Measurements from ENCODE around the gene PLCB1.

DNA sequence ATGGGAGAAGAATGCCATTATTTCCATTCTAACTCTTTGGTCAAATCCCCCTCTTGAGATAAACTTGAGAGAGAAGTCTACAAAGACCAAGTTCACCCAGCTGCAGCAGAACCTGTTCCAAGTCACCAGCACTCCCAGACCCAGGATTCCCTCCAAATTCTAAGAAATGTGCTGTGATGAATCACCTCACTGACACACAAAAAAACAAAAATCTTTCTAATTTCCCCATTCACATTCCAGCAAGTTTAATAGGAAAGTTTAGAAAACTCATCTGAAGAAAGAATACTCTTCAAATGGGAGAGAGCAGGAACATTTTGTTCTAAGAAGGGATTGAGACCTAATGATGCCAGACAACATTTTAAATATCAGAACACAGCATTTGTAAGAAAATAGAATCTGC is 723.2 kb downstream of the PLCB1 start:
- TF ChIP-seq, protein P1, sequence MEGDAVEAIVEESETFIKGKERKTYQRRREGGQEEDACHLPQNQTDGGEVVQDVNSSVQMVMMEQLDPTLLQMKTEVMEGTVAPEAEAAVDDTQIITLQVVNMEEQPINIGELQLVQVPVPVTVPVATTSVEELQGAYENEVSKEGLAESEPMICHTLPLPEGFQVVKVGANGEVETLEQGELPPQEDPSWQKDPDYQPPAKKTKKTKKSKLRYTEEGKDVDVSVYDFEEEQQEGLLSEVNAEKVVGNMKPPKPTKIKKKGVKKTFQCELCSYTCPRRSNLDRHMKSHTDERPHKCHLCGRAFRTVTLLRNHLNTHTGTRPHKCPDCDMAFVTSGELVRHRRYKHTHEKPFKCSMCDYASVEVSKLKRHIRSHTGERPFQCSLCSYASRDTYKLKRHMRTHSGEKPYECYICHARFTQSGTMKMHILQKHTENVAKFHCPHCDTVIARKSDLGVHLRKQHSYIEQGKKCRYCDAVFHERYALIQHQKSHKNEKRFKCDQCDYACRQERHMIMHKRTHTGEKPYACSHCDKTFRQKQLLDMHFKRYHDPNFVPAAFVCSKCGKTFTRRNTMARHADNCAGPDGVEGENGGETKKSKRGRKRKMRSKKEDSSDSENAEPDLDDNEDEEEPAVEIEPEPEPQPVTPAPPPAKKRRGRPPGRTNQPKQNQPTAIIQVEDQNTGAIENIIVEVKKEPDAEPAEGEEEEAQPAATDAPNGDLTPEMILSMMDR (IDR thresholded peaks at IDR 0.05; ENCODE audit: insufficient read depth, low read depth, low read length) = no peak
- TF ChIP-seq EZH2 (IDR thresholded peaks at IDR 0.05; ENCODE audit: insufficient read depth, low read length) = no peak

Measured in astrocyte (in vitro differentiated cells and primary cell).